T-cell (primary cell): Measurements from ENCODE around the gene UBALD1. TPM values are rescaled to one million over a fixed set of nuclear protein-coding genes. Genes with fewer than 3 reads are reported as not detected.
A peak's percentile ranks its signal among the peaks of the same experiment; 100 is the strongest.

Source experiments
- ATAC-seq, 4 experiments: fragments of 200-7000 bp in 3 of 4; fragments of 150-1000 bp in 1 of 4; cut with Tn5 transposase; replicated peaks in 1 of 4; 1 replicate in 3 of 4; 2 replicates in 1 of 4; pipeline ENCODE4 v1.10.0; 2021; ENCODE audit warnings: moderate library complexity in 3 of 4, mild to moderate bottlenecking in 2 of 4, moderate number of reproducible peaks in 1 of 4
- CTCF ChIA-PET, 2 donors: fragments of 300-600 bp; sonication (Branson Sonifier 250); formaldehyde crosslinking; loops; one replicate each; lab custom pipeline; 2022; ENCODE audit warnings: antibody characterized with exemption in 2 of 2; lab: Charles Lee
- POLR2A ChIA-PET, 2 donors: fragments of 300-600 bp; sonication (Branson Sonifier 250); formaldehyde crosslinking; loops; one replicate each; lab custom pipeline; 2022; ENCODE audit warnings: antibody characterized with exemption in 2 of 2; lab: Charles Lee
- DNase-seq, 35 experiments: peaks; one replicate each; pipeline versions ENCODE4 v3.0.0 to v3.0.0-alpha.2; 2013 to 2023
- H3K27ac ChIP-seq: one replicate; pipeline ENCODE4 v1.5.1; 2013; ENCODE audit warnings: low read length
- H3K27me3 ChIP-seq, 2 experiments: replicated peaks in 1 of 2; 1 replicate in 1 of 2; 2 replicates in 1 of 2; pipeline versions ENCODE4 v1.6.1 to v1.7.0; 2013; ENCODE audit warnings: low read length in 1 of 2, mixed read lengths in 1 of 2; ENCODE audit not compliant: control insufficient read depth in 2 of 2, insufficient read depth in 2 of 2; ENCODE audit errors: extremely low read depth in 1 of 2
- H3K36me3 ChIP-seq, 2 donors: 1 replicate in 1 of 2; 2 replicates in 1 of 2; pipeline versions ENCODE4 v1.6.1 to v1.7.0; 2013; ENCODE audit warnings: low read length in 1 of 2; ENCODE audit not compliant: control insufficient read depth in 2 of 2, insufficient read depth in 1 of 2; ENCODE audit errors: extremely low read depth in 1 of 2
- H3K4me1 ChIP-seq, 2 experiments: 1 replicate in 1 of 2; 2 replicates in 1 of 2; pipeline versions ENCODE4 v1.6.1 to v1.7.0; 2013; ENCODE audit warnings: low read length in 2 of 2, mixed read lengths in 1 of 2; ENCODE audit not compliant: insufficient read depth in 2 of 2, control insufficient read depth in 1 of 2; ENCODE audit errors: extremely low read depth in 1 of 2
- H3K4me3 ChIP-seq, 2 donors: 1 replicate in 1 of 2; 2 replicates in 1 of 2; pipeline versions ENCODE4 v1.5.1 to v1.7.0; 2013; ENCODE audit warnings: mild to moderate bottlenecking in 2 of 2, low read length in 1 of 2, moderate library complexity in 1 of 2; ENCODE audit not compliant: control insufficient read depth in 1 of 2; ENCODE audit errors: extremely low read depth in 1 of 2
- H3K9me3 ChIP-seq: 2 replicates; pipeline ENCODE4 v1.7.0; 2013
- H3K27ac Mint-ChIP-seq, 2 donors: one replicate each; pipeline ENCODE4 v1.8.0; 2020 to 2021; ENCODE audit warnings: mild to moderate bottlenecking in 2 of 2, mixed read lengths in 2 of 2
- H3K27me3 Mint-ChIP-seq, 2 donors: one replicate each; pipeline ENCODE4 v1.8.0; 2021 to 2022; ENCODE audit warnings: mixed read lengths in 2 of 2
- H3K36me3 Mint-ChIP-seq: one replicate; pipeline ENCODE4 v1.8.0; 2021; ENCODE audit warnings: mixed read lengths
- H3K4me1 Mint-ChIP-seq, 3 donors: one replicate each; pipeline ENCODE4 v1.8.0; 2020 to 2022; ENCODE audit warnings: mixed read lengths in 3 of 3, mild to moderate bottlenecking in 1 of 3
- H3K4me3 Mint-ChIP-seq, 3 donors: one replicate each; pipeline ENCODE4 v1.8.0; 2020 to 2022; ENCODE audit warnings: mild to moderate bottlenecking in 3 of 3, mixed read lengths in 3 of 3, moderate library complexity in 3 of 3
- H3K9me3 Mint-ChIP-seq, 3 donors: one replicate each; pipeline ENCODE4 v1.8.0; 2020 to 2022; ENCODE audit warnings: mixed read lengths in 3 of 3
- WGBS: methylation state at CpG from one replicate; pipeline ENCODE4 v1.1.5; 2013; ENCODE audit warnings: missing lambda C conversion rate; ENCODE audit not compliant: insufficient coverage; 5-methylcytosine and 5-hydroxymethylcytosine counted together
- total RNA-seq, 35 experiments: library from RNA in 6 of 35; stranded (reverse) in 6 of 35; fragments of 120-200 nt in 1 of 35; gene quantifications; one replicate each; pipeline versions ENCODE4 v1.2.1 to v1.2.4 and lab custom pipeline; 2013 to 2026

The UBALD1 gene
- total RNA-seq (10 to 100 TPM; 26.0 to 53.1 (median 47.6) TPM), total RNA-seq (lab: John Stamatoyannopoulos, UW) (4.7 to 32.5 (median 14.3) reads per million in 29 experiments)
- total RNA-seq (2013) = 7.9 TPM

DNA sequence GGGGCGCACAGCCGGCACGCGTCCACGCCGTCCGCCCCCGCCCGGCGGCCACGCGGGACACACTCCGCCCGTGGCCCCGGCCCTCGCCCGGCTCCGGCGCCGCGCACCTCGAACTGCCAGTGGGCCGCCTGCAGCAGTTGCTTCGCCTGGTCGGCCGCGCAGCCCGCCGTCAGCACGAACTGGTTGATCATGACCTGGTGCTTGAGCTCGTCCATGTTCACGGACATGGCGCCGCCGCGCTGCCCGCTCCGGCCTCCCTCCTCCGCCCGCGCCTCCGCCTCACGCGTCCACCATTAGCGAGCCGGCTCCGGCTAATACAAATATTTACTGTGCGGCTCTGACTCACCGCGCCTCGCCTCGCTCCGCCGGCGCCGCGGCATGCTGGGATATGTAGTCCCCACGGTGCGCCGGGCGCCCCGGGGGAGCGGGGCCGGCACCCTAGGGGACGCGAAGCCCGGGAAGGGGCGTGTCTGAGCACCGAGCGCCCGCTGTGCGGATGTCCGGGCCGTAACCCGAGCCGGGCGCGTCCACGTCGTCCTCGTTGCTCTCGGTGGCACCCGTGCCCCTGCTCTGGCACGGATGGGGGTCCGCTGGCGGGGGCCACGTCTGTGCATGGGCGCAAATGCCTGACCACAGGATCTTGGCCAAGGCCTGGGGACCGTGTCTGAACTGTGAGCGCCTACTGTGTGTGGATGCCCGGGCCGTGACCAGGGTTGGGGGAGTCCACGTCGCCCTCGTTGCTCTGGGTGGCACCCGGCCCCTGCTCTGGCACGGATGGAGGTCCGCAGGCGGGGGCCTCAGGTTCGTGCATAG, at the start of gene UBALD1:
Gene UBALD1, minus strand, starts transcription at position 318 of the 813 bp plus-strand sequence. Its CDS starts 91 bp downstream, at position 227.
- H3K27ac Mint-ChIP-seq = peak within 1 kb of the TSS; percentile 91 to 93
- no peaks in the 10 kb centered on the region for H3K27me3 Mint-ChIP-seq
- peak within 1 kb of the TSS; percentile 88 for H3K27ac ChIP-seq
- WGBS = 9% methylated on average over 100 of the region's 100 CpGs
- peak within 1 kb of the TSS; percentile 50 to 79 for H3K4me3 ChIP-seq
- POLR2A ChIA-PET = no interaction called here
- peak; percentile 45 to 87 (median 59) for DNase-seq
- no peaks in the 10 kb centered on the region for H3K36me3 Mint-ChIP-seq
- H3K4me3 Mint-ChIP-seq = peak within 1 kb of the TSS; percentile 91 to 93 (median 92)
- no peaks in the 10 kb centered on the region for H3K27me3 ChIP-seq
- H3K9me3 ChIP-seq = no peaks in the 10 kb centered on the region
- peaks cover 38 to 46% (median 40%) of the 10 kb centered on the region in 3 donors for H3K4me1 Mint-ChIP-seq
- peak; percentile 45 to 57 (median 50) for ATAC-seq
- no peaks in the 10 kb centered on the region for H3K9me3 Mint-ChIP-seq
- peaks cover 0 to 3% of the 10 kb centered on the region in 2 donors for H3K36me3 ChIP-seq
- CTCF ChIA-PET = no interaction called here
- peaks cover 13 to 65% of the 10 kb centered on the region in 2 experiments for H3K4me1 ChIP-seq

GRCh38 chr16:4663777-4664465, 49.2 kb upstream of the UBALD1 start:
- no peak overlapping the region for H3K4me3 ChIP-seq
- CTCF ChIA-PET = no interaction called here
- ATAC-seq (no peak), DNase-seq (peak in 2 of 35 experiments; percentile 37 to 40)
- H3K4me1 Mint-ChIP-seq = peaks cover 59 to 74% (median 73%) of the 10 kb centered on the region in 3 donors
- peaks cover 2 to 26% of the 10 kb centered on the region in 2 donors for H3K36me3 ChIP-seq
- no peaks in the 10 kb centered on the region for H3K27me3 Mint-ChIP-seq
- POLR2A ChIA-PET = no interaction called here
- no peaks in the 10 kb centered on the region for H3K9me3 Mint-ChIP-seq
- no peaks in the 10 kb centered on the region for H3K27me3 ChIP-seq
- H3K27ac Mint-ChIP-seq = peak overlapping the region; percentile 95 to 98
- H3K27ac ChIP-seq = peak overlapping the region; percentile 82
- WGBS = 77% methylated on average over 23 of the region's 25 CpGs
- peaks cover 3% of the 10 kb centered on the region for H3K36me3 Mint-ChIP-seq
- peak overlapping the region; percentile 21 to 72 (median 50) for H3K4me3 Mint-ChIP-seq
- no peaks in the 10 kb centered on the region for H3K9me3 ChIP-seq
- H3K4me1 ChIP-seq = peaks cover 24 to 80% of the 10 kb centered on the region in 2 experiments

- CTCF ChIA-PET = no interaction called here
- H3K36me3 Mint-ChIP-seq = peaks cover 3% of the 10 kb centered on the region
Measured at GRCh38 chr16:4663465-4663776, 48.7 kb upstream of the UBALD1 start.

GRCh38 chr16:4661661-4662060, 47.0 kb upstream of the UBALD1 start:
- peaks cover 63 to 77% (median 75%) of the 10 kb centered on the region in 3 donors for H3K4me1 Mint-ChIP-seq
- no peaks in the 10 kb centered on the region for H3K9me3 Mint-ChIP-seq
- H3K4me3 ChIP-seq = no peak overlapping the region
- no peaks in the 10 kb centered on the region for H3K9me3 ChIP-seq
- peaks cover 24 to 83% of the 10 kb centered on the region in 2 experiments for H3K4me1 ChIP-seq
- ChIA-PET CTCF (no interaction called here), POLR2A (no interaction called here)
- peaks cover 3 to 7% of the 10 kb centered on the region in 2 donors for H3K36me3 ChIP-seq
- no peaks in the 10 kb centered on the region for H3K27me3 ChIP-seq
- ATAC-seq = no peak
- no peaks in the 10 kb centered on the region for H3K36me3 Mint-ChIP-seq
- peak overlapping the region; percentile 70 for H3K27ac ChIP-seq
- no peak for DNase-seq
- WGBS = 83% methylated on average over 11 of the region's 11 CpGs
- H3K27me3 Mint-ChIP-seq = no peaks in the 10 kb centered on the region
- peak overlapping the region in 1 of 3 donors; percentile 72 for H3K4me3 Mint-ChIP-seq
- peak overlapping the region; percentile 31 to 86 for H3K27ac Mint-ChIP-seq

More at GRCh38 chr16:4663465-4663776, 48.7 kb upstream of the UBALD1 start:
- Mint-ChIP-seq H3K4me1 (peaks cover 63 to 78% (median 78%) of the 10 kb centered on the region in 3 donors), H3K27ac (peak overlapping the region; percentile 95 to 98), H3K27me3 (no peaks in the 10 kb centered on the region), H3K4me3 (peak overlapping the region; percentile 21 to 72 (median 21)), H3K9me3 (no peaks in the 10 kb centered on the region)
- peaks cover 24 to 85% of the 10 kb centered on the region in 2 experiments for H3K4me1 ChIP-seq
- H3K27ac ChIP-seq = peak overlapping the region; percentile 82
- 76% methylated on average over 4 of the region's 5 CpGs for WGBS
- no peak overlapping the region for H3K4me3 ChIP-seq
- POLR2A ChIA-PET = no interaction called here
- H3K36me3 ChIP-seq = peaks cover 2 to 24% of the 10 kb centered on the region in 2 donors
- DNase-seq (no peak), ATAC-seq (no peak)
- no peaks in the 10 kb centered on the region for H3K9me3 ChIP-seq
- no peaks in the 10 kb centered on the region for H3K27me3 ChIP-seq

GRCh38 chr16:4660454-4661007, 45.8 kb upstream of the UBALD1 start:
- Mint-ChIP-seq H3K27me3 (no peaks in the 10 kb centered on the region), H3K36me3 (peaks cover 5% of the 10 kb centered on the region), H3K4me3 (peak overlapping the region in 1 of 3 donors; percentile 61), H3K4me1 (peaks cover 63 to 68% (median 65%) of the 10 kb centered on the region in 3 donors), H3K9me3 (no peaks in the 10 kb centered on the region), H3K27ac (peak overlapping the region; percentile 85 to 86)
- H3K4me3 ChIP-seq = peak overlapping the region in 1 of 2 donors; percentile 2
- CTCF ChIA-PET = interaction anchor here (0.7 to 1.3 kb wide), 2 partner anchors 36 to 108 kb away, joined by 4 read pairs; partner anchors contain the start of gene MGRN1 (in 1 of the 2)
- ATAC-seq (peak; percentile 29 to 77 (median 44)), DNase-seq (peak in 34 of 35 experiments; percentile 33 to 82 (median 63))
- POLR2A ChIA-PET = interaction anchor here in 1 of 2 donors (0.6 kb wide), 1 partner anchor 15 kb away, joined by 5 read pairs; no protein-coding TSS in a partner anchor
- H3K27me3 ChIP-seq = no peaks in the 10 kb centered on the region
- H3K27ac ChIP-seq = peak overlapping the region; percentile 70
- 21% methylated on average over 15 of the region's 18 CpGs for WGBS
- peaks cover 9 to 12% of the 10 kb centered on the region in 2 donors for H3K36me3 ChIP-seq
- H3K4me1 ChIP-seq = peaks cover 24 to 72% of the 10 kb centered on the region in 2 experiments
- H3K9me3 ChIP-seq = no peaks in the 10 kb centered on the region
